Panc1 (cell line): ENCODE results near the gene GPR25. TPM values are rescaled to one million over a fixed set of nuclear protein-coding genes. Genes with fewer than 3 reads are reported as not detected.

Experiments used
- ATAC-seq: fragments of 200-7000 bp; cut with Tn5 transposase; 2 replicates; pipeline ENCODE4 v1.9.1; 2020; ENCODE audit warnings: mild to moderate bottlenecking, moderate library complexity
- BruUV-seq: library from RNA; stranded (reverse); fragments of 400-500 nt; replicated peaks from 2 replicates; lab custom pipeline; 2021; lab: Mats Ljungman, UMichigan
- CTCF ChIA-PET: fragments of 300-600 bp; sonication (Branson Sonifier 250); formaldehyde crosslinking; loops from one replicate; lab custom pipeline; 2022; ENCODE audit warnings: antibody characterized with exemption; lab: Charles Lee
- POLR2A ChIA-PET: fragments of 300-600 bp; sonication (Branson Sonifier 250); formaldehyde crosslinking; loops from one replicate; lab custom pipeline; 2022; ENCODE audit warnings: antibody characterized with exemption; lab: Charles Lee
- DNase-seq: peaks from one replicate; pipeline ENCODE4 v3.0.0-alpha.2; 2010; ENCODE audit warnings: low read depth, low spot score
- H3K27ac ChIP-seq: 2 replicates; pipeline ENCODE4 v1.5.1; 2011; ENCODE audit warnings: mild to moderate bottlenecking, low read length, inconsistent platforms
- H3K27me3 ChIP-seq: fragments of 200-500 bp; sonication (Bioruptor generic); 2 replicates; pipeline ENCODE4 v1.6.0; 2014; ENCODE audit warnings: low read length, inconsistent platforms; ENCODE audit not compliant: control insufficient read depth, insufficient read depth
- H3K36me3 ChIP-seq: fragments of 200-500 bp; sonication (Bioruptor generic); 2 replicates; pipeline ENCODE4 v1.5.1; 2014; ENCODE audit warnings: inconsistent platforms, mild to moderate bottlenecking, low read length, moderate library complexity; ENCODE audit not compliant: control insufficient read depth, insufficient read depth
- H3K4me1 ChIP-seq: 2 replicates; pipeline ENCODE4 v1.5.1; 2011; ENCODE audit warnings: inconsistent platforms, mild to moderate bottlenecking, low read length, moderate library complexity; ENCODE audit not compliant: control insufficient read depth, insufficient read depth
- H3K4me3 ChIP-seq, 2 experiments: 2 replicates each; pipeline ENCODE4 v1.5.1; 2011 to 2012; ENCODE audit warnings: low read depth in 2 of 2, low read length in 2 of 2, mild to moderate bottlenecking in 2 of 2, inconsistent platforms in 1 of 2, moderate library complexity in 1 of 2
- H3K9me3 ChIP-seq: fragments of 200-500 bp; sonication (Bioruptor generic); 2 replicates; pipeline ENCODE4 v1.5.1; 2014; ENCODE audit warnings: low read depth, mild to moderate bottlenecking, inconsistent platforms, low read length, moderate library complexity; ENCODE audit not compliant: control insufficient read depth, insufficient read depth
- POLR2AphosphoS5 ChIP-seq: IDR thresholded peaks from 2 replicates; pipeline ENCODE4 v1.6.1; 2012; ENCODE audit warnings: mild to moderate bottlenecking, low read depth, low read length, moderate library complexity
- SIN3A ChIP-seq: IDR thresholded peaks from 2 replicates; pipeline ENCODE4 v1.6.1; 2012; ENCODE audit warnings: low read depth, mild to moderate bottlenecking, low read length, moderate library complexity, borderline replicate concordance; ENCODE audit not compliant: insufficient read depth
- TCF7L2 ChIP-seq: IDR thresholded peaks from 2 replicates; pipeline ENCODE4 v1.6.1; 2011; ENCODE audit warnings: mild to moderate bottlenecking, low read depth, low read length, inconsistent platforms
- in situ Hi-C: cut with HindIII; loops from 2 replicates; pipeline ENCODE4 v1.10.0; 2016; ENCODE audit warnings: low sequenced_read_pairs, low pct_unique_long_range_greater_than_20kb
- intact Hi-C: fragments of 100-400 bp; cut with micrococcal nuclease; formaldehyde crosslinking; loops from one replicate; pipeline ENCODE4 v1.10.0; 2022; ENCODE audit not compliant: unreplicated experiment
- total RNA-seq: library from RNA; stranded (reverse); gene quantifications from one replicate; pipeline ENCODE4 v1.2.1, GENCODE V29; 2021; ENCODE audit not compliant: unreplicated experiment
- TF ChIP-seq, protein P1 (sequence below), 2 experiments: IDR thresholded peaks; 2 replicates each; pipeline ENCODE4 v1.6.1; 2011 to 2012; ENCODE audit warnings: low read depth in 2 of 2, control low read depth in 1 of 2, low read length in 1 of 2, mild to moderate bottlenecking in 1 of 2, moderate library complexity in 1 of 2; ENCODE audit not compliant: insufficient read depth in 1 of 2
- TF ChIP-seq, protein P2 (sequence below): fragments of 450-650 bp; IDR thresholded peaks from 2 replicates; pipeline ENCODE4 v1.5.1; 2017; ENCODE audit warnings: mild to moderate bottlenecking

GPR25 gene
- total RNA-seq, 1 experiment from 2014 or later = not detected

DNA sequence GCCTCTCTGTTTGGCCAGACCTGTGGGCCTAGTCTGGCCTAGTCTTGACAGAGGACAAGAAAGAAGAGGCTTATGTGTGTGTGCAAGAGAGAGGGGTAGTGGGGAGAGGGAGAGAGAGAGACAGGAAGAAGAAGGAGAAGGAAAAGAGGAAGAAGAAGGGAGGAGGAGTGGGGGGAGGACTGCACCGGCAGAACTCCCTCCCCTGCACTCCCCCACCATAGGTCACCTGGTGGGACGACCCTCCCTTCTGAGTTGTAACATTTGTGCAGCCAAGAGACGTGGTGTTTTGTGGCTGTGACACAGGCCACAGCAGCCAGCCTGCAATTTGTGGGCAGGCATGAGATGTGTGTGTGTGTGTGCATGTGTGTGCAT is 26.2 kb downstream of the GPR25 start:
- H3K27me3 ChIP-seq = no peaks in the 10 kb centered on the region
- no peaks in the 10 kb centered on the region for H3K36me3 ChIP-seq
- TF ChIP-seq SIN3A (no peak), TCF7L2 (no peak), POLR2AphosphoS5 (no peak)
- TF ChIP-seq, protein P1, sequence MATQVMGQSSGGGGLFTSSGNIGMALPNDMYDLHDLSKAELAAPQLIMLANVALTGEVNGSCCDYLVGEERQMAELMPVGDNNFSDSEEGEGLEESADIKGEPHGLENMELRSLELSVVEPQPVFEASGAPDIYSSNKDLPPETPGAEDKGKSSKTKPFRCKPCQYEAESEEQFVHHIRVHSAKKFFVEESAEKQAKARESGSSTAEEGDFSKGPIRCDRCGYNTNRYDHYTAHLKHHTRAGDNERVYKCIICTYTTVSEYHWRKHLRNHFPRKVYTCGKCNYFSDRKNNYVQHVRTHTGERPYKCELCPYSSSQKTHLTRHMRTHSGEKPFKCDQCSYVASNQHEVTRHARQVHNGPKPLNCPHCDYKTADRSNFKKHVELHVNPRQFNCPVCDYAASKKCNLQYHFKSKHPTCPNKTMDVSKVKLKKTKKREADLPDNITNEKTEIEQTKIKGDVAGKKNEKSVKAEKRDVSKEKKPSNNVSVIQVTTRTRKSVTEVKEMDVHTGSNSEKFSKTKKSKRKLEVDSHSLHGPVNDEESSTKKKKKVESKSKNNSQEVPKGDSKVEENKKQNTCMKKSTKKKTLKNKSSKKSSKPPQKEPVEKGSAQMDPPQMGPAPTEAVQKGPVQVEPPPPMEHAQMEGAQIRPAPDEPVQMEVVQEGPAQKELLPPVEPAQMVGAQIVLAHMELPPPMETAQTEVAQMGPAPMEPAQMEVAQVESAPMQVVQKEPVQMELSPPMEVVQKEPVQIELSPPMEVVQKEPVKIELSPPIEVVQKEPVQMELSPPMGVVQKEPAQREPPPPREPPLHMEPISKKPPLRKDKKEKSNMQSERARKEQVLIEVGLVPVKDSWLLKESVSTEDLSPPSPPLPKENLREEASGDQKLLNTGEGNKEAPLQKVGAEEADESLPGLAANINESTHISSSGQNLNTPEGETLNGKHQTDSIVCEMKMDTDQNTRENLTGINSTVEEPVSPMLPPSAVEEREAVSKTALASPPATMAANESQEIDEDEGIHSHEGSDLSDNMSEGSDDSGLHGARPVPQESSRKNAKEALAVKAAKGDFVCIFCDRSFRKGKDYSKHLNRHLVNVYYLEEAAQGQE (IDR thresholded peaks at IDR 0.05; ENCODE audit: insufficient read depth in 1 of 2, low read depth in 2 of 2, low read length in 1 of 2) = no peak
- H3K4me3 ChIP-seq = no peak overlapping the region
- CTCF ChIA-PET = no interaction called here
- H3K27ac ChIP-seq = no peak overlapping the region
- in situ Hi-C loops = no loop called here
- BruUV-seq = no TSS peak
- POLR2A ChIA-PET = no interaction called here
- ATAC-seq (no peak), DNase-seq (no peak)
- intact Hi-C loops = no loop called here
- H3K4me1 ChIP-seq = peaks cover 14% of the 10 kb centered on the region
- H3K9me3 ChIP-seq = no peaks in the 10 kb centered on the region

DNA sequence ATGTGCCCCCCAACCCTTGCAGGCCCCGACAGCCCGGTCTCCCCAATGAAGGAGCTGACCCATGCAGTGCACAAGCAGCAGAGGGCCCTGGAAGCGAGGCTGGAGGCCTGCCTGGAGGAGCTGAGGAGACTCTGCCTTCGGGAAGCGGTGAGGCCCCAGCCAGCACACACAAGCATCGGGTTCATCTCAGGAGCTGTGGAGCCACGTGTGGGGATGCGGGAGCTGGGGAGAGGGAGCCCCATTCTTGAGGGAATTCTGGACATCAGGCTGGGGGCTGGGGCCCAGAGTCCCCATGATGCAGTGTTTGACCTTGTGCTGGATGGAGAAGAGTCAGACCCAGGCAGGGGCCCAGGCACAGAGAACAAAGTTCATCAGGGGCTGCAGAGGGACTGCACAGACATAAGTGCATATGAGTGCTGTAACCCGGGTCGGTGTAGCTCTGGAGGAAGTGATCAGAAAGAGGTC is 26.7 kb downstream of the GPR25 start:
- Histone ChIP-seq H3K4me1 (peaks cover 9% of the 10 kb centered on the region), H3K27ac (no peak overlapping the region), H3K27me3 (no peaks in the 10 kb centered on the region), H3K36me3 (no peaks in the 10 kb centered on the region), H3K9me3 (no peaks in the 10 kb centered on the region), H3K4me3 (no peak overlapping the region)
- TF ChIP-seq, protein P2, sequence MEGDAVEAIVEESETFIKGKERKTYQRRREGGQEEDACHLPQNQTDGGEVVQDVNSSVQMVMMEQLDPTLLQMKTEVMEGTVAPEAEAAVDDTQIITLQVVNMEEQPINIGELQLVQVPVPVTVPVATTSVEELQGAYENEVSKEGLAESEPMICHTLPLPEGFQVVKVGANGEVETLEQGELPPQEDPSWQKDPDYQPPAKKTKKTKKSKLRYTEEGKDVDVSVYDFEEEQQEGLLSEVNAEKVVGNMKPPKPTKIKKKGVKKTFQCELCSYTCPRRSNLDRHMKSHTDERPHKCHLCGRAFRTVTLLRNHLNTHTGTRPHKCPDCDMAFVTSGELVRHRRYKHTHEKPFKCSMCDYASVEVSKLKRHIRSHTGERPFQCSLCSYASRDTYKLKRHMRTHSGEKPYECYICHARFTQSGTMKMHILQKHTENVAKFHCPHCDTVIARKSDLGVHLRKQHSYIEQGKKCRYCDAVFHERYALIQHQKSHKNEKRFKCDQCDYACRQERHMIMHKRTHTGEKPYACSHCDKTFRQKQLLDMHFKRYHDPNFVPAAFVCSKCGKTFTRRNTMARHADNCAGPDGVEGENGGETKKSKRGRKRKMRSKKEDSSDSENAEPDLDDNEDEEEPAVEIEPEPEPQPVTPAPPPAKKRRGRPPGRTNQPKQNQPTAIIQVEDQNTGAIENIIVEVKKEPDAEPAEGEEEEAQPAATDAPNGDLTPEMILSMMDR = no peak
- TF ChIP-seq TCF7L2 = no peak
- TF ChIP-seq, protein P1 (IDR thresholded peaks at IDR 0.05; ENCODE audit: insufficient read depth in 1 of 2, low read depth in 2 of 2, low read length in 1 of 2) = no peak
- TF ChIP-seq POLR2AphosphoS5 = no peak
- no peak for TF ChIP-seq SIN3A
- in situ Hi-C loops (no loop called here), intact Hi-C loops (no loop called here)
- BruUV-seq = no TSS peak
- ChIA-PET CTCF (no interaction called here), POLR2A (no interaction called here)
- DNase-seq = no peak
- no peak for ATAC-seq
